DMS79 treated with DMSO at 0.1 percent for 48 hours (cell line): Measurements from ENCODE around the gene SERTAD1.
"Not testable (repeated sequence)": the region's sequence is repeated elsewhere in the genome, so short reads cannot be mapped to it uniquely, and the experiment has no call there.

ENCODE experiments used
- DNase-seq: peaks from one replicate; lab custom pipeline; 2025; lab: John Stamatoyannopoulos, UW

SERTAD1 gene

GRCh38 chr19:40421993-40422747 is 3.6 kb downstream of the SERTAD1 start:
- no peak for DNase-seq

- peak; percentile 75 for DNase-seq
These were observed 4.7 kb downstream of the SERTAD1 start for GRCh38 chr19:40420766-40421765.

- no peak for DNase-seq
These were observed 5.4 kb downstream of the SERTAD1 start for GRCh38 chr19:40420451-40420765.

GRCh38 chr19:40419780-40420179 is 6.0 kb downstream of the SERTAD1 start:
- no peak for DNase-seq

- DNase-seq: no peak
These were observed 6.7 kb downstream of the SERTAD1 start for GRCh38 chr19:40419066-40419612.

GRCh38 chr19:40418040-40418439 is 7.8 kb downstream of the SERTAD1 start:
- no peak for DNase-seq

GRCh38 chr19:40417643-40417981 is 8.2 kb downstream of the SERTAD1 start:
- DNase-seq: no peak

- no peak for DNase-seq
These were observed 8.7 kb downstream of the SERTAD1 start for GRCh38 chr19:40416918-40417642.

GRCh38 chr19:40415768-40416167 is 10.0 kb downstream of the SERTAD1 start:
- no peak for DNase-seq

- no peak for DNase-seq
These were observed 11.0 kb downstream of the SERTAD1 start for GRCh38 chr19:40414542-40415535.

GRCh38 chr19:40413291-40413845 is 12.4 kb downstream of the SERTAD1 start, which contains the start of gene PRX:
Gene PRX (minus strand): TSS chr19:40413378. CDS start chr19:40407932, 5,446 bp downstream.
- no peak for DNase-seq

- DNase-seq: no peak
These were observed 12.9 kb downstream of the SERTAD1 start for GRCh38 chr19:40412866-40413265.

GRCh38 chr19:40411958-40412499 is 13.8 kb downstream of the SERTAD1 start:
- no peak for DNase-seq

- no peak for DNase-seq
These were observed 14.5 kb downstream of the SERTAD1 start for GRCh38 chr19:40411125-40411842.

- DNase-seq: no peak
These were observed 15.8 kb downstream of the SERTAD1 start for GRCh38 chr19:40410030-40410389.

- DNase-seq: not testable (repeated sequence)
These were observed 17.2 kb downstream of the SERTAD1 start for GRCh38 chr19:40408598-40408925.

GRCh38 chr19:40407714-40408597 is 17.8 kb downstream of the SERTAD1 start:
- no peak for DNase-seq

- peak; percentile 37 for DNase-seq
These were observed 22.4 kb downstream of the SERTAD1 start for GRCh38 chr19:40403262-40403984.
